OCI-LY7 (cell line): ENCODE data around the gene SCARB1. TPM values are rescaled to one million over a fixed set of nuclear protein-coding genes. Genes with fewer than 3 reads are reported as not detected.

Experiments used
- BruUV-seq: library from RNA; stranded (reverse); fragments of 400-500 nt; replicated peaks from 2 replicates; lab custom pipeline; 2021; lab: Mats Ljungman, UMichigan
- CTCF ChIA-PET: fragments of 300-600 bp; sonication (Branson Sonifier 250); formaldehyde crosslinking; loops from one replicate; lab custom pipeline; 2022; ENCODE audit warnings: antibody characterized with exemption; ENCODE audit not compliant: unreplicated experiment; lab: Charles Lee
- POLR2A ChIA-PET: fragments of 300-600 bp; sonication (Branson Sonifier 250); formaldehyde crosslinking; loops from one replicate; lab custom pipeline; 2022; ENCODE audit warnings: antibody characterized with exemption; lab: Charles Lee
- DNase-seq: peaks from one replicate; pipeline ENCODE4 v3.0.0-alpha.2; 2015; ENCODE audit warnings: low spot score
- H2AFZ ChIP-seq: fragments of 200-600 bp; sonication (generic), shearing (Covaris generic); 2 replicates; pipeline ENCODE4 v1.6.1; 2014; ENCODE audit warnings: mild to moderate bottlenecking, antibody characterized with exemption, low read length, moderate library complexity
- H3K27ac ChIP-seq: fragments of 200-600 bp; sonication (generic); 2 replicates; pipeline ENCODE4 v1.5.1; 2014; ENCODE audit warnings: mixed run types, low read depth, mild to moderate bottlenecking, moderate library complexity, low read length, inconsistent platforms; ENCODE audit not compliant: poor library complexity, severe bottlenecking
- H3K36me3 ChIP-seq: fragments of 200-600 bp; sonication (generic); 2 replicates; pipeline ENCODE4 v1.6.1; 2014; ENCODE audit warnings: mild to moderate bottlenecking, antibody characterized with exemption, low read length, moderate library complexity, mixed read lengths; ENCODE audit not compliant: insufficient read depth
- H3K4me1 ChIP-seq: fragments of 200-600 bp; sonication (generic); 2 replicates; pipeline ENCODE4 v1.5.1; 2014; ENCODE audit warnings: mild to moderate bottlenecking, low read length; ENCODE audit not compliant: insufficient read depth, poor library complexity, severe bottlenecking
- H3K4me2 ChIP-seq: fragments of 200-600 bp; sonication (generic); 2 replicates; pipeline ENCODE4 v1.6.1; 2014; ENCODE audit warnings: mild to moderate bottlenecking, low read length
- H3K4me3 ChIP-seq: fragments of 200-600 bp; sonication (generic); 2 replicates; pipeline ENCODE4 v1.5.1; 2014; ENCODE audit warnings: mild to moderate bottlenecking, low read depth, low read length; ENCODE audit not compliant: poor library complexity, severe bottlenecking
- H3K79me2 ChIP-seq: fragments of 200-600 bp; sonication (generic); 2 replicates; pipeline ENCODE4 v1.6.1; 2016; ENCODE audit warnings: low read depth, mild to moderate bottlenecking, low read length, moderate library complexity, mixed read lengths; ENCODE audit not compliant: insufficient read depth
- H3K9me2 ChIP-seq: fragments of 200-600 bp; sonication (generic); 2 replicates; pipeline ENCODE4 v1.6.1; 2016; ENCODE audit warnings: mild to moderate bottlenecking, low read length, mixed read lengths; ENCODE audit not compliant: insufficient read depth
- H3K9me3 ChIP-seq: fragments of 200-600 bp; sonication (generic); 2 replicates; pipeline ENCODE4 v1.6.1; 2014; ENCODE audit warnings: mild to moderate bottlenecking, mixed run types, low read length, mixed read lengths
- H4K20me1 ChIP-seq: fragments of 200-600 bp; sonication (generic); 2 replicates; pipeline ENCODE4 v1.6.1; 2014; ENCODE audit warnings: mild to moderate bottlenecking, antibody characterized with exemption, low read length, moderate library complexity, mixed read lengths; ENCODE audit not compliant: insufficient read depth
- CTCF ChIP-seq: fragments of 200-600 bp; sonication (generic); conservative IDR thresholded peaks from 2 replicates; pipeline ENCODE4 v1.5.1; 2014; ENCODE audit warnings: mild to moderate bottlenecking, antibody characterized with exemption, low read length, moderate library complexity, mixed read lengths
- EZH2phosphoT487 ChIP-seq: fragments of 200-600 bp; sonication (generic); IDR thresholded peaks from 2 replicates; pipeline ENCODE4 v1.6.1; 2018; ENCODE audit warnings: low read depth, borderline replicate concordance, mild to moderate bottlenecking, mixed run types, antibody characterized with exemption, low read length, moderate library complexity, mixed read lengths
- intact Hi-C: fragments of 100-400 bp; cut with micrococcal nuclease; formaldehyde crosslinking; loops from one replicate; pipeline ENCODE4 v1.10.0; 2022; ENCODE audit not compliant: unreplicated experiment
- total RNA-seq, 2 experiments: library from RNA; depleted of rRNA in 1 of 2; stranded (reverse); fragments of >200 nt in 1 of 2; shearing (Covaris generic) in 1 of 2; gene quantifications; 2 replicates each; pipeline ENCODE4 v1.2.3, GENCODE V29; 2014 to 2022

Gene SCARB1
- total RNA-seq, 2 experiments from 2014 or later: 42.9 to 112 TPM

- TF ChIP-seq CTCF (no peak), EZH2phosphoT487 (no peak)
Observed at GRCh38 chr12:124730455-124730932, 133.2 kb downstream of the SCARB1 start.

GRCh38 chr12:124727922-124728321, 135.7 kb downstream of the SCARB1 start:
- Histone ChIP-seq H3K36me3 (no peaks in the 10 kb centered on the region), H3K9me2 (no peaks in the 10 kb centered on the region), H4K20me1 (no peaks in the 10 kb centered on the region), H3K4me1 (no peaks in the 10 kb centered on the region), H3K27ac (no peak overlapping the region), H3K9me3 (no peaks in the 10 kb centered on the region), H2AFZ (no peak overlapping the region), H3K4me2 (no peak overlapping the region), H3K79me2 (no peaks in the 10 kb centered on the region), H3K4me3 (no peak overlapping the region)
- CTCF ChIA-PET: no interaction called here
- intact Hi-C loops: no loop called here
- BruUV-seq: no TSS peak
- DNase-seq: peak; percentile 13
- POLR2A ChIA-PET: no interaction called here
- peak; percentile 38; the same call in 1 of the 2 replicates for TF ChIP-seq CTCF
- no peak for TF ChIP-seq EZH2phosphoT487

More at GRCh38 chr12:124730455-124730932, 133.2 kb downstream of the SCARB1 start:
- H3K79me2 ChIP-seq: no peaks in the 10 kb centered on the region
- CTCF ChIA-PET: no interaction called here
- H4K20me1 ChIP-seq: no peaks in the 10 kb centered on the region
- BruUV-seq: no TSS peak
- H3K9me2 ChIP-seq: no peaks in the 10 kb centered on the region
- no peaks in the 10 kb centered on the region for H3K4me1 ChIP-seq
- no peak overlapping the region for H3K4me3 ChIP-seq
- H3K27ac ChIP-seq: no peak overlapping the region
- no peaks in the 10 kb centered on the region for H3K36me3 ChIP-seq
- POLR2A ChIA-PET: no interaction called here
- H2AFZ ChIP-seq: no peak overlapping the region
- no peak for DNase-seq
- intact Hi-C loops: no loop called here
- H3K4me2 ChIP-seq: no peak overlapping the region
- H3K9me3 ChIP-seq: no peaks in the 10 kb centered on the region

GRCh38 chr12:124727264-124727800, 136.3 kb downstream of the SCARB1 start:
- Histone ChIP-seq H3K27ac (no peak overlapping the region), H4K20me1 (no peaks in the 10 kb centered on the region), H3K4me2 (no peak overlapping the region), H3K9me3 (no peaks in the 10 kb centered on the region), H3K4me1 (no peaks in the 10 kb centered on the region), H3K9me2 (no peaks in the 10 kb centered on the region), H3K36me3 (no peaks in the 10 kb centered on the region), H2AFZ (no peak overlapping the region), H3K4me3 (no peak overlapping the region), H3K79me2 (no peaks in the 10 kb centered on the region)
- DNase-seq: no peak
- CTCF ChIA-PET: no interaction called here
- BruUV-seq: no TSS peak
- POLR2A ChIA-PET: no interaction called here
- TF ChIP-seq EZH2phosphoT487: no peak
- no peak for TF ChIP-seq CTCF
- intact Hi-C loops: no loop called here
